ENCODE measurements around the gene DSN1.
A peak's percentile ranks its signal among the peaks of the same experiment; 100 is the strongest.

Gene DSN1

GRCh38 chr20:36794116-36794474 is 20.5 kb upstream of the DSN1 start:
- DNase-seq, result no peak

- no peak for DNase-seq
Measured at GRCh38 chr20:36793294-36794115, 19.9 kb upstream of the DSN1 start.

- peak in 1 of 2 donors; percentile 9 for DNase-seq
Measured at GRCh38 chr20:36792422-36792821, 18.9 kb upstream of the DSN1 start.

GRCh38 chr20:36791862-36792261 is 18.3 kb upstream of the DSN1 start:
- DNase-seq, result no peak

GRCh38 chr20:36786663-36787062 is 13.1 kb upstream of the DSN1 start:
- no peak for DNase-seq

- DNase-seq, result no peak
Measured at GRCh38 chr20:36786246-36786645, 12.7 kb upstream of the DSN1 start.

GRCh38 chr20:36785308-36785707 is 11.7 kb upstream of the DSN1 start:
- DNase-seq, result no peak

GRCh38 chr20:36784900-36785299 is 11.3 kb upstream of the DSN1 start:
- DNase-seq, result no peak

- no peak for DNase-seq
Measured at GRCh38 chr20:36784116-36784515, 10.6 kb upstream of the DSN1 start.

GRCh38 chr20:36779656-36780025 is 6.1 kb upstream of the DSN1 start:
- no peak for DNase-seq

- no peak for DNase-seq
Measured at GRCh38 chr20:36778831-36779655, 5.5 kb upstream of the DSN1 start.

- DNase-seq, result no peak
Measured at GRCh38 chr20:36777576-36777975, 4.0 kb upstream of the DSN1 start.

- no peak for DNase-seq
Measured at GRCh38 chr20:36777167-36777566, 3.6 kb upstream of the DSN1 start.

- DNase-seq, result no peak
Measured at GRCh38 chr20:36775826-36776225, 2.3 kb upstream of the DSN1 start.

GRCh38 chr20:36775196-36775595 is 1.6 kb upstream of the DSN1 start:
- DNase-seq, result no peak

- DNase-seq, result no peak
Measured at GRCh38 chr20:36773107-36773596, 411 bp downstream of the DSN1 start.

- DNase-seq, result no peak
Measured at GRCh38 chr20:36770680-36771079, 2.9 kb downstream of the DSN1 start.

GRCh38 chr20:36768768-36769430 is 4.7 kb downstream of the DSN1 start:
- no peak for DNase-seq

- DNase-seq, result no peak
Measured at GRCh38 chr20:36761125-36761524, 12.4 kb downstream of the DSN1 start.

GRCh38 chr20:36760647-36761046 is 12.9 kb downstream of the DSN1 start:
- no peak for DNase-seq

- no peak for DNase-seq
Measured at GRCh38 chr20:36758276-36758675, 15.3 kb downstream of the DSN1 start.

- no peak for DNase-seq
Measured at GRCh38 chr20:36756496-36756895, 17.1 kb downstream of the DSN1 start.

- DNase-seq, result peak; percentile 10 to 41
Measured at GRCh38 chr20:36754656-36755222, 18.8 kb downstream of the DSN1 start.
